GM11168 (cell line): ENCODE data around the gene ASIC2.

ENCODE experiments used
- in situ Hi-C: fragments of 300-500 bp; cut with MboI; formaldehyde crosslinking; loops from one replicate; pipeline ENCODE4 v1.12.0; 2022; ENCODE audit warnings: low sequenced_read_pairs; ENCODE audit not compliant: unreplicated experiment

The ASIC2 gene

DNA sequence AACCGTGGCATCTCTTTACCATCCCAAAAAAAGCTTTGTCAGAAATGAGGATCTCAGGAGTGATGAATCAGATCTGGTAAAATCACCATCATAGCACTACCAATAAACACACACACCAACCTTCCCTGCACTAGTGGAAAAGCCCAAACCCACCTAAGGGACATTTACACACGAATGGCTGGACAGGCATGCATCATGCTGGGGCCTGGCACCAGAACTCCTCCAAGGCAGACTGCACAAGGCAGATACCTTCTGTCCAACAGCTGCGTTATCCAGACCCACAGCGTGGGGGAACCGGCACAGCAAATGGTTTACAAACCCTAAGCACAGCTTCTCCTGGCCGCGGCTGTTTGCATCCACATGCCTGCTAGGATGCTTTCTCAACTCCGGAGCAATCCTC lies 2.8 kb downstream of the ASIC2 start:
- in situ Hi-C loops = no loop called here

DNA sequence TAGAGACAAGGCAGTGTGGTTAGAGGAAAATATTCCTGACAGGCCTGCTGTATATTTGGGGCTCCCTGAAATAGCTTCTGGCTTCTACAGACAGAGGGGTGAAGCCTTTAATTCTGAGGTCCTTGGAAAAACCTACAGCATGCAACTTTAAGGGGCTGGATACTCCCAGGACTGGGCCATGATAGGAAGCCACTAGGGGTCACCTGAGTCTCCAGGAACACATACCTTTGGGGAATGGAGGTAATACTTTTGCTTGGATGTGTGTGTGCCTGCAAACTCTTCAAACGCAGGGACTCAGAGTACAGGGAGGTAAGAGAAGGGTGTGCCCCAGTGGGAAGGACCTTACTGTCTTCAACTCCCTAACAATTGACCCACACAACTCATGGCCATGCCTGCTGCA lies 4.1 kb downstream of the ASIC2 start:
- in situ Hi-C loops = no loop called here

DNA sequence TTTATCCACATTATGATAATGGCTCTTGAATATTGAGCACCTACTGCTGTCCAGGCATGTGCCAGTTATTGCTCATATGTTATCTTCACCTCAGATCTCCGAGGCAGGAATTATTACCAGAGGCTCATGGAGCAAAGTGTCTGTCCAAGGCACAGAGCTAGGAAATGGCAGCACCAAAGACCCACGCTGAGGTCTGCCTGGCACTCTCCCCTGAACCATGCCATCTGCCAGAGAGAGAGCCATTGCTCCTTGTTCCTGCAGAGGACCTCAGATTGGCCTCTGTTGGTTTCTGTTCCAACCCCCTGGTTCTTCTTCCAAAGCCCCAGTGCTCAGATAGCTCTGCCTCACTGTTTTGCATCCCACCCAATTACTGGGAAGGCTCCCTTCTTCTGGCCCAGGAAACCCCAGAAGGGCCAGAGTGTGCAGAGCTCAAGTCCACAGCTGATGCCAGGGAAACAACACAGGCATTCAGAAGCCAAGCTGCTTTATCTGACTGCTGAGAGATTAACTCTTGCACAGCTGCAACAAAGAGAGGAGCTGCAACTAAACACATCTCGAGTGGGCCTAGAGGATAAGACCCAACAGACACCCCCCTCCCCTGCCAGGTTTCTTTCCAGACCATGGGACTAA lies 5.9 kb downstream of the ASIC2 start:
- in situ Hi-C loops = no loop called here

- in situ Hi-C loops = no loop called here
Measured at GRCh38 chr17:33285413-33285812, 7.7 kb downstream of the ASIC2 start.

DNA sequence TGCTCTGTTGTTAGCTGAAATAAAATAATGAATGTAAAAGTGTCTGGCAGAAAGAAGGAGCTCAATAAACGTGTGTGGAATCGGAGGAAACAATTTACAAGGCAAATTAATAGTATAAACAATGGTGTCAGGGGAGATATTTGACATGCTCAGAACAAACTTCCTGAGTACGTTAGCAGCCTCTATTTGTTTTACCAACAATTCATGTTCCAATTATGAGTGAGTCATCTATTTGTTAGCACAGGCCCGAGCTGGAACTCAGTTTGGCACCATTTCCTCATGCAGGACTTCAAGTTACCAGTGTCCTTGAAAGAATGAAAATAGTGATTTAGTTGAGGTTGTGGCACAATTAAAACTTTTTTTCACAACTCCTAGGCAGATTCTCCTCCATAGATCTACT lies 9.1 kb downstream of the ASIC2 start:
- in situ Hi-C loops = no loop called here

DNA sequence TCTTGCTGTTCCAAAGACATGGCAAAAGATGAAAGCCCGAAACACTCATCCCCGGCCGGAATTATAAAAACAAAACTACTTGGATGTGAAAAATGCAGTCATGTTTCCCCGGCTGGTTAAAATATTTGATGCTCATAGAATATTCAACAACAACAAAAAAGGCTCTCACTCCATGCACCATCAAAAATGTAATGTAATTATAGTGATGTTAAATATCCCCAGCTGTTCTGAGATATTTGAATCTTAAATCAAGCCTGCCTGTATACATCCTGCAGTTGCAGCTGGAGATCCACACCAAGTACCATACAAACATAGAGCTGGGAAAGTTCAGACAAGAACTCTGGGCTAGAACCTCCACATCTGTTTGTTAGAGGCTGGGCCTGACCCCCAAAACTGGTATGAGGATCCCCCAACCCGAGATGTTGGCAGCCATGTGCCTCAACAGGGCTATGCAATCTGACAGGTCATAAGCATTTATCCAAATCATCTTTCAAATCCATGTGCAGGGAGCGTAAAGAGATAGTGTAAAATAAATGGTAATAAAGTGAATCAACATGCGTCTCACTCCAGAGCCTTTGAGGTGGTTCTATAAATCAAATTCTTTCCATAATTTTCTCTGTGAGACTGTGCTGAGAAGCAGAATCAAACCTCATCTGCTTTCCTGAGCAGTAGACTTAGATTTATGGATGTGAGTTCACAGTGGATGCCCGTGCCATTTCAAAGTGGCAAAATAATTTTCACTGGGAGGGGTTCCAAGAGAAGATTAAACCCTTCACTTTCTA lies 12.7 kb downstream of the ASIC2 start:
- in situ Hi-C loops = no loop called here

DNA sequence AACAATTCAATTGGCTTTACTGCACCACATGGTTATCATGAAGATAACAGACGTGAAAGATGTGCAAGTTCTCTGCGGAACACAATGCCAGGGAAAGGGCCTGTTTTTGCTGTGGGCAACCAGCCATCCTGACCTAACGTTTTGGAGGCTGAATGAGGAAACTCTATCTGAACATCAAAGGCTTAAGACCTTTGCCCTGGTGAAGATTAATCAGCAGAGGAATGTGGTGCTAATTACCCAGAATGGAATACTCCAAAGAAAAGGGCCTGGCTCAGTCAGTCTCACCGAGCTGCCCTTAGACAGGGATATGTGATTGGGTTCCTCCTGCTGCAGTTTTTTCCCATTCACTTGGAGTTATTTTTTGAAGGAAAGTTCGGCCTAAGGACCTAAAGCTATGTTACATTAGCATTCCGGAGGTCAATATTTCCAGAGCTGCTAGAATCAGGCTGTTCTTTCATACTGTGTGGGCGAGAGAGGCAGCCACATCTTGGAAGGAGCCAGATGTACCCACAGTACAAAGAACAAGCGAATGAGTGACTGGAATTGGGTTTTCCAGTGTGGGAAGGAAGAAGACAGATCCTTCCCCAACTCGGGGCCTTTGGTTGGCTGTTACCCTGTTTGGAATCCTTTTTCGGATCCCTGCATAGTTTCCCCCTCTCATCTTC lies 15.5 kb downstream of the ASIC2 start:
- in situ Hi-C loops = no loop called here

GRCh38 chr17:33273743-33274410 lies 19.2 kb downstream of the ASIC2 start:
- in situ Hi-C loops = no loop called here

GRCh38 chr17:33273271-33273670 lies 19.8 kb downstream of the ASIC2 start:
- in situ Hi-C loops = no loop called here

GRCh38 chr17:33272438-33272837 lies 20.7 kb downstream of the ASIC2 start:
- in situ Hi-C loops = no loop called here

DNA sequence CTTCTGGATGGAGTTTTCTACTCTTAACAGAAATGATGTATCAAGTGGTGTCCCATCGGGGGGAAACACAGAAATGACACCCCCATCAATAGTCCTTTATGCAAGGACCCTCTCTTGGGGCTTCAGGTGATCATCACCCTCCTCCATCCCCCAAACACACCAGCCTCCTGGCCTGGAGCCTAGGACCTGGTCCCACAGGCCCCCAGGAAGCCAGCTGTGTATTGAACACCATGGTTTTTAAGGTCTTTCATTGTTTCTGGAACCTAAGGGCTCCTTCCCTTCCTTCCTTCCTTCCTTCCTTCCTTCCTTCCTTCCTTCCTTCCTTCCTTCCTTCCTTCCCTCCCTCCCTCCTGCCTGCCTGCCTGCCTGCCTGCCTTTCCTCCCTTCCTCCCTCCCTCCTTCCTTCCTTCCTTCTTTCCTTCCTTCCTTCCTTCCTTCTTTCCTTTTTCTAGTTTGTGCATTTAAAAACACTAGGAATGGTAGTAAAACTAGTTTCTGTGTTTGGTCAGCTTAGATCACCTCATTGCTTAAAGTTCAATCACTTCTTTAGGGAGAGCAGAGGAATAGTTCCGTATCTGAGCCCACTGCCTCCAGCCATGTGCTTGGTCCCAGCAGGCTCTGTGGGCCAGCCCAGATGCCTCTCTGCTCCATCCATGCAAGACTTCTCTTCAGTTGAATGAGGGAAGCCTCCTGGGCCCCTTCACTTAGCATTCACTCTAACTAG lies 23.6 kb downstream of the ASIC2 start:
- in situ Hi-C loops = no loop called here

DNA sequence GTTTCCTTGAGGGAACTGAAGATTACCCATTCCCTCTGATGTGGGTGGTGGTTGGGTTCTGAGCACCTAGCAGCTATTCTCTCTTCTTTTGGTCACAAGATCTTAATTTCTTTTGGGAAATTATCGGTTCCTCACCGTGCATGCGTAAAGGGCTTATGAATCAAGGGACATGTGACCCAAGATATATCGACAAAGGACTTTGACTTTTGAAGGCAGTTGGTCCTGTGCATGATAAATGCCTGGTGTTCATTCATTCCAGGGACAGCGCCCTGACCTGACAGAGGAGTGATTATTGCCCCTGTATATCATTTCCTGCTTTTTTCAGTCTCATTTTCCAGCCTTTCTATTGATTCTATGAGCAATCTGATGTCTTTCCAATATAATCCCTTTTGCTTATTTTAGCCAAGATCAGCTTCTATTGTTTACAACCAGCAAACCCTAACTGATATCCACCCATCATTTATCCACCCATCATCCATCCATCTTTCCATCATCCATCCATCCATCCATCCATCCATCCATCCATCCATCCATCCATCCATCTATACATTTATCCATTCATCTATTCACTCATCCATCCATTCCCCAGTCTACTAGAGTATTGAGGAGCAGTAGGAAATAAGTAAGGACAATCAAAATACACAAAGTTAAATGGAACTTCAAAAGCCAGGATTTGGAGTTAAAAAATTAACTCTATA lies 25.1 kb downstream of the ASIC2 start:
- in situ Hi-C loops = no loop called here

- in situ Hi-C loops = no loop called here
Measured at GRCh38 chr17:33267271-33267790, 25.8 kb downstream of the ASIC2 start.

- in situ Hi-C loops = no loop called here
Measured at GRCh38 chr17:33266611-33267010, 26.5 kb downstream of the ASIC2 start.

DNA sequence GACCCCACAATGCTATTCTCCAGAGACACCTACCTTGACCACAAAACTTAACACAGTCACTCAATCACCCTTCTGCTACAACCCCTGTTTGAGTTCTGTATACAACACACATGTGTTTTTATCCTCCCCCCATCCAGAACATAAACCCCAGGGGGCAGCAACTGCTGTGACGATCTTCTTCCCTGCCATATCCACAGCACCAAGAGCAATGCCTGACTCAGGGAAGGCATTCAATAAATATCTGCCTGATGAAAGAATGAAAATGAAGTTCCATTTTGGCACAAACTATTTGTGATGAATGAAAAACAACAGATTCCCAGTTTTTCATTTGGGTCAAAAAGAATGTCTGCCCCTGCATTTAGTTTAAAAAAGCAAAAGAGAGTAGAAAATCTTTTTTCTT lies 27.0 kb downstream of the ASIC2 start:
- in situ Hi-C loops = no loop called here

- in situ Hi-C loops = no loop called here
Measured at GRCh38 chr17:33263396-33263795, 29.7 kb downstream of the ASIC2 start.

DNA sequence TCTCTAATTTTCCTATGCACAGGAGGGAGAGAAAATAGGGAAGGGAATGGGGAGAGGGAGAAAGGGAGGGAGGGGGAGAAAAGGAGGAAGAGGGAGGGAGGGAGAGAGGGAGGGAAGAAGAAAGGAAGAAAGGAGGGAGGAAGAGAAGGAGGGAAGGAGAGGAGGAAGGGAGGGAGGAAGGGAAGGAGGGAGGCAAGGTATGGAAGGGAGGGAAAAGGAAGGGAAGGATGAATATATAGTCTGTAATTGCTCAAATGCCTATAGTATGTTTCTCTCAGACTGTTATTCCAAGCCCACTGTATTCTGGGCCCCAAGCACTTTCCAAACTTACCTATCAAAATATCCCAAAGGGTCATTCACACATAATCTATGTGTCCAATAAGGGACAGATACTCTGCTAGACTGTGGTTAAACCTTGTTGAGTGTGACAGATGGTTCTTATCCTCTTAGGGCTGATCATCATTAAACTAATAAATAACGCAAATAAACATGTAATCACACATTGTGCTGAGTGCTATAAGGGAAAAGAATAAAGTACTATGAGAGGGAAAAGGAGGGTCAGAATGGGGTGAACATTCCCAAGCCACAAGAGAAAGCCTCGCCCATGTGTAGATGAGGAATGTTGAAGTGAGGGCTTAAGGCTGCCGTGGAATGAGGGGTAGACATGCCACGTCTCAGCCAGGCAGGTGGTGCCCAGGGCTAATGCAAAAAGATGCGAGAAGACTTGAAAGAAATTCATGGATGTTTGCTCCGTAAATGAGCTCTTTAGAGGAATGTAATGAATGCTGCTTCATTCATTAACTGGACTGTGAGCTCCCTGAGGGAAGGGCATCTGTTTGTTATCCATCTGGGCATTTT lies 30.6 kb downstream of the ASIC2 start:
- in situ Hi-C loops = no loop called here

- in situ Hi-C loops = no loop called here
Measured at GRCh38 chr17:33261820-33262219, 31.3 kb downstream of the ASIC2 start.

DNA sequence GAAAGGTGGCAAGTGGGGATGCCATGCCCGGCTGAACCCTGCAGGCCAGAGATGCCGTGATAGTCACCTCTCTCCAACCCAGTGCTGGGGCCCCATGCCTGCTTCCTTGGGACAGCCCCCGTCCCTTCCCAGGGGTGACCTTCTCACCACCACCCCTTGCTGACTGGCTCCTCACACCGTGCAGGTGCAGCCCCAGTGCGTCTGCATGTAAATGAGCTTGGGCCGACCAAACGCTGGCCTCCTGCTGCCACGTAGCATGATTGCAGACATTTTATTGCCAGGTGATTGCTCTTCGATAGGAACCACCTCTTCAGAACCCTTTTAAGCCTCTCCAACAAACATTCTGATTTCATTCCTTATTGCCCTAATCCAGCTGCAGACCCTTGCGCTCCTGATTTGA lies 32.5 kb downstream of the ASIC2 start:
- in situ Hi-C loops = no loop called here
